Measurements from ENCODE around the gene CCND3. TPM values are rescaled to one million over a fixed set of nuclear protein-coding genes. Genes with fewer than 3 reads are reported as not detected.
A peak's percentile ranks its signal among the peaks of the same experiment; 100 is the strongest.

The CCND3 gene
- total RNA-seq, 1 experiment from 2014 or later: 26.6 TPM

GRCh38 chr6:41922154-41922553, 19.5 kb downstream of the CCND3 start:
- Histone ChIP-seq H3K4me2 (ENCODE audit: low read length) (peak overlapping the region; percentile 85), H3K4me3 (replicated peaks in 1 of 2; ENCODE audit: low read depth in 1 of 2, low read length in 2 of 2) (peak overlapping the region; percentile 73 to 82), H3K9me3 (ENCODE audit: control insufficient read depth in 1 of 2, insufficient read depth in 1 of 2, low read depth in 1 of 2, low read length in 2 of 2) (no peaks in the 10 kb centered on the region), H2AFZ (ENCODE audit: low read depth, low read length, poor library complexity, severe bottlenecking) (no peak overlapping the region), H3K9me2 (ENCODE audit: insufficient read depth) (no peaks in the 10 kb centered on the region), H3K4me1 (ENCODE audit: control insufficient read depth in 1 of 2, insufficient read depth in 2 of 2, low read length in 2 of 2) (peaks cover 21 to 35% of the 10 kb centered on the region in 2 experiments), H3K27ac (ENCODE audit: low read depth, low read length) (peak overlapping the region; percentile 80; the same call in 1 of the 2 replicates), H3K36me3 (ENCODE audit: control insufficient read depth in 1 of 2, insufficient read depth in 2 of 2, low read length in 2 of 2) (peaks cover 16 to 21% of the 10 kb centered on the region in 2 experiments; a peak in 2 of 4 replicates), H3K79me2 (ENCODE audit: insufficient read depth, low read length) (peaks cover 74% of the 10 kb centered on the region), H3K9ac (ENCODE audit: low read length) (peak overlapping the region; percentile 99), H3K27me3 (ENCODE audit: insufficient read depth, low read length) (no peaks in the 10 kb centered on the region), H4K20me1 (ENCODE audit: insufficient read depth) (no peaks in the 10 kb centered on the region)
- no peak for TF ChIP-seq YY1 (IDR thresholded peaks at IDR 0.05; ENCODE audit: extremely low read depth, insufficient replicate concordance, low read depth, low read length)
- TF ChIP-seq EZH2phosphoT487 (IDR thresholded peaks at IDR 0.05; ENCODE audit: borderline replicate concordance): no peak
- TF ChIP-seq SP1 (IDR thresholded peaks at IDR 0.05; ENCODE audit: low read depth): no peak
- TF ChIP-seq CTCF (IDR thresholded peaks at IDR 0.05 in 2 of 3, conservative IDR thresholded peaks at IDR 0.05 in 1 of 3; ENCODE audit: borderline replicate concordance in 1 of 3, insufficient read depth in 1 of 3, low read depth in 2 of 3, low read length in 2 of 3): no peak
- no peak for TF ChIP-seq EGR1 (IDR thresholded peaks at IDR 0.05; ENCODE audit: low read depth)
- no peak for TF ChIP-seq SRF (IDR thresholded peaks at IDR 0.05; ENCODE audit: low read depth)
- no peak for TF ChIP-seq RAD21 (IDR thresholded peaks at IDR 0.05; ENCODE audit: low read depth)
- TF ChIP-seq ZNF274 (IDR thresholded peaks at IDR 0.05; ENCODE audit: low read depth, low read length): no peak
- no peak for TF ChIP-seq POLR2AphosphoS5 (IDR thresholded peaks at IDR 0.05; ENCODE audit: low read depth, low read length)
- no peak for TF ChIP-seq CEBPB (IDR thresholded peaks at IDR 0.05; ENCODE audit: low read depth)
- ATAC-seq: no peak
- no peak for DNase-seq (ENCODE audit: low read depth, low spot score)
- ChIA-PET POLR2A (interaction anchor here (0.9 kb wide), 1 partner anchor 9 kb away, joined by 4 read pairs; no protein-coding TSS in a partner anchor), RAD21 (ENCODE audit: low non-redundant PET in 1 of 2, low total read pairs in 2 of 2, uncharacterized antibody in 2 of 2, unreplicated experiment in 2 of 2) (no interaction called here), CTCF (interaction anchor here (1.7 to 2.2 kb wide), 2 partner anchors 13 to 19 kb away, joined by 23 to 25 read pairs; partner anchors contain the start of gene CCND3)
- intact Hi-C loops (cut with micrococcal nuclease): loop anchor here (5.0 kb wide), 2 partner anchors 125 to 300 kb away; no protein-coding TSS in a partner anchor
- BruUV-seq (replicated peaks): no TSS peak

Data from HCT116 (cell line).